Karpas-422 (cell line): Measurements from ENCODE around the gene TMEM132C. TPM values are rescaled to one million over a fixed set of nuclear protein-coding genes. Genes with fewer than 3 reads are reported as not detected.

Experiments
- DNase-seq: peaks from one replicate; pipeline ENCODE4 v3.0.0-alpha.2; 2015
- H2AFZ ChIP-seq: fragments of 200-600 bp; sonication (generic); 2 replicates; pipeline ENCODE4 v1.6.1; 2014; ENCODE audit warnings: antibody characterized with exemption, low read length, mixed read lengths
- H3K27ac ChIP-seq: fragments of 200-600 bp; sonication (generic); 2 replicates; pipeline ENCODE4 v1.5.1; 2014; ENCODE audit warnings: mild to moderate bottlenecking, low read length, moderate library complexity
- H3K27me3 ChIP-seq: fragments of 200-600 bp; sonication (generic); 2 replicates; pipeline ENCODE4 v1.6.1; 2014; ENCODE audit warnings: low read length, mixed read lengths
- H3K36me3 ChIP-seq: fragments of 200-600 bp; sonication (generic); 2 replicates; pipeline ENCODE4 v1.6.1; 2014; ENCODE audit warnings: low read length, mixed read lengths; ENCODE audit not compliant: insufficient read depth
- H3K4me1 ChIP-seq: fragments of 200-600 bp; sonication (generic); 2 replicates; pipeline ENCODE4 v1.6.1; 2014; ENCODE audit warnings: mild to moderate bottlenecking, low read length, mixed read lengths
- H3K4me2 ChIP-seq: fragments of 200-600 bp; sonication (generic); 2 replicates; pipeline ENCODE4 v1.6.1; 2014; ENCODE audit warnings: low read length, low read depth, mild to moderate bottlenecking; ENCODE audit not compliant: poor library complexity, severe bottlenecking
- H3K4me3 ChIP-seq: fragments of 200-600 bp; sonication (generic); 2 replicates; pipeline ENCODE4 v1.5.1; 2014; ENCODE audit warnings: mild to moderate bottlenecking, antibody characterized with exemption, low read length, mixed read lengths
- H3K79me2 ChIP-seq: fragments of 200-600 bp; sonication (generic); 2 replicates; pipeline ENCODE4 v1.6.1; 2014; ENCODE audit warnings: mild to moderate bottlenecking, low read length, mixed read lengths
- H3K9ac ChIP-seq: fragments of 200-600 bp; sonication (generic); 2 replicates; pipeline ENCODE4 v1.6.0; 2014; ENCODE audit warnings: low read length
- H3K9me2 ChIP-seq: fragments of 200-600 bp; sonication (generic), shearing (Covaris generic); replicated peaks from 2 replicates; pipeline ENCODE4 v1.6.0; 2014; ENCODE audit warnings: mild to moderate bottlenecking, low read length, moderate library complexity; ENCODE audit not compliant: insufficient read depth
- H3K9me3 ChIP-seq: fragments of 300-700, 200-600 bp; sonication (generic); 2 replicates; pipeline ENCODE4 v1.6.1; 2014; ENCODE audit warnings: low read length, mixed read lengths
- H4K20me1 ChIP-seq: fragments of 200-600 bp; sonication (generic); 2 replicates; pipeline ENCODE4 v1.6.1; 2014; ENCODE audit warnings: mild to moderate bottlenecking, antibody characterized with exemption, low read length, low read depth; ENCODE audit not compliant: insufficient read depth
- total RNA-seq: library from RNA; depleted of rRNA; stranded (reverse); fragments of >200 nt; shearing (Covaris generic); gene quantifications from 2 replicates; pipeline ENCODE4 v1.2.3, GENCODE V29; 2014; ENCODE audit warnings: low replicate concordance

The TMEM132C gene
- total RNA-seq, 1 experiment from 2014 or later: not detected

GRCh38 chr12:128337071-128337345, 70.0 kb downstream of the TMEM132C start:
- Histone ChIP-seq H3K27ac (no peak overlapping the region), H3K9me3 (no peaks in the 10 kb centered on the region), H3K4me2 (no peak overlapping the region), H3K4me1 (no peaks in the 10 kb centered on the region), H4K20me1 (no peaks in the 10 kb centered on the region), H3K36me3 (no peaks in the 10 kb centered on the region), H3K4me3 (no peak overlapping the region), H3K9ac (no peak overlapping the region), H3K27me3 (no peaks in the 10 kb centered on the region), H2AFZ (no peak overlapping the region), H3K9me2 (no peaks in the 10 kb centered on the region), H3K79me2 (no peaks in the 10 kb centered on the region)
- DNase-seq: no peak

- H3K9me2 ChIP-seq: no peaks in the 10 kb centered on the region
- no peaks in the 10 kb centered on the region for H3K9me3 ChIP-seq
- no peak overlapping the region for H2AFZ ChIP-seq
- no peak for DNase-seq
- no peak overlapping the region for H3K27ac ChIP-seq
- H4K20me1 ChIP-seq: no peaks in the 10 kb centered on the region
- no peak overlapping the region for H3K9ac ChIP-seq
- no peaks in the 10 kb centered on the region for H3K79me2 ChIP-seq
- H3K36me3 ChIP-seq: no peaks in the 10 kb centered on the region
- no peak overlapping the region for H3K4me2 ChIP-seq
- no peaks in the 10 kb centered on the region for H3K27me3 ChIP-seq
- H3K4me1 ChIP-seq: no peaks in the 10 kb centered on the region
- H3K4me3 ChIP-seq: no peak overlapping the region
Observed at GRCh38 chr12:128337431-128338170, 70.6 kb downstream of the TMEM132C start.

- DNase-seq: no peak
- Histone ChIP-seq H3K4me2 (no peak overlapping the region), H3K36me3 (no peaks in the 10 kb centered on the region), H3K9me2 (no peaks in the 10 kb centered on the region), H3K9me3 (no peaks in the 10 kb centered on the region), H3K79me2 (no peaks in the 10 kb centered on the region), H3K27ac (no peak overlapping the region), H4K20me1 (no peaks in the 10 kb centered on the region), H2AFZ (no peak overlapping the region), H3K4me1 (no peaks in the 10 kb centered on the region), H3K4me3 (no peak overlapping the region), H3K27me3 (no peaks in the 10 kb centered on the region), H3K9ac (no peak overlapping the region)
Observed at GRCh38 chr12:128338386-128339125, 71.6 kb downstream of the TMEM132C start.

GRCh38 chr12:128339126-128339520, 72.2 kb downstream of the TMEM132C start:
- Histone ChIP-seq H3K9ac (no peak overlapping the region), H3K4me3 (no peak overlapping the region), H3K4me2 (no peak overlapping the region), H4K20me1 (no peaks in the 10 kb centered on the region), H3K27me3 (no peaks in the 10 kb centered on the region), H3K9me3 (no peaks in the 10 kb centered on the region), H3K27ac (no peak overlapping the region), H3K9me2 (no peaks in the 10 kb centered on the region), H2AFZ (no peak overlapping the region), H3K79me2 (no peaks in the 10 kb centered on the region), H3K4me1 (no peaks in the 10 kb centered on the region), H3K36me3 (no peaks in the 10 kb centered on the region)
- DNase-seq: no peak

GRCh38 chr12:128339631-128340030, 72.7 kb downstream of the TMEM132C start:
- Histone ChIP-seq H3K4me3 (no peak overlapping the region), H3K9me3 (no peaks in the 10 kb centered on the region), H3K27ac (no peak overlapping the region), H3K79me2 (no peaks in the 10 kb centered on the region), H3K9me2 (no peaks in the 10 kb centered on the region), H3K36me3 (no peaks in the 10 kb centered on the region), H4K20me1 (no peaks in the 10 kb centered on the region), H3K4me1 (no peaks in the 10 kb centered on the region), H3K9ac (no peak overlapping the region), H3K4me2 (no peak overlapping the region), H3K27me3 (no peaks in the 10 kb centered on the region), H2AFZ (no peak overlapping the region)
- DNase-seq: no peak

GRCh38 chr12:128353301-128353700, 86.3 kb downstream of the TMEM132C start:
- no peak for DNase-seq
- no peaks in the 10 kb centered on the region for H3K4me1 ChIP-seq
- no peaks in the 10 kb centered on the region; the same call in 1 of the 2 replicates for H3K9me2 ChIP-seq
- H3K9ac ChIP-seq: no peak overlapping the region
- H3K4me3 ChIP-seq: no peak overlapping the region
- H3K79me2 ChIP-seq: no peaks in the 10 kb centered on the region
- H3K9me3 ChIP-seq: peaks cover 5% of the 10 kb centered on the region; the same call in 1 of the 2 replicates
- no peak overlapping the region for H2AFZ ChIP-seq
- no peaks in the 10 kb centered on the region for H3K27me3 ChIP-seq
- no peaks in the 10 kb centered on the region for H4K20me1 ChIP-seq
- no peak overlapping the region for H3K4me2 ChIP-seq
- no peak overlapping the region for H3K27ac ChIP-seq
- H3K36me3 ChIP-seq: no peaks in the 10 kb centered on the region

GRCh38 chr12:128356547-128356946, 89.6 kb downstream of the TMEM132C start:
- no peaks in the 10 kb centered on the region for H3K27me3 ChIP-seq
- H3K4me3 ChIP-seq: no peak overlapping the region
- no peaks in the 10 kb centered on the region for H3K79me2 ChIP-seq
- no peak overlapping the region for H3K9ac ChIP-seq
- H3K9me3 ChIP-seq: peaks cover 3% of the 10 kb centered on the region; the same call in 1 of the 2 replicates
- no peak for DNase-seq
- no peaks in the 10 kb centered on the region for H4K20me1 ChIP-seq
- H3K36me3 ChIP-seq: no peaks in the 10 kb centered on the region
- no peak overlapping the region for H2AFZ ChIP-seq
- no peak overlapping the region for H3K27ac ChIP-seq
- no peaks in the 10 kb centered on the region for H3K9me2 ChIP-seq
- H3K4me2 ChIP-seq: no peak overlapping the region
- H3K4me1 ChIP-seq: no peaks in the 10 kb centered on the region

GRCh38 chr12:128361400-128361995, 94.5 kb downstream of the TMEM132C start:
- Histone ChIP-seq H2AFZ (no peak overlapping the region), H3K27ac (no peak overlapping the region), H3K4me3 (no peak overlapping the region), H3K9me3 (no peaks in the 10 kb centered on the region), H3K79me2 (no peaks in the 10 kb centered on the region), H3K27me3 (no peaks in the 10 kb centered on the region), H3K4me2 (no peak overlapping the region), H4K20me1 (no peaks in the 10 kb centered on the region), H3K9me2 (no peaks in the 10 kb centered on the region), H3K9ac (no peak overlapping the region), H3K4me1 (no peaks in the 10 kb centered on the region), H3K36me3 (no peaks in the 10 kb centered on the region)
- DNase-seq: no peak
